NCI-H2227 treated with DMSO at 0.1 percent for 48 hours (cell line): ENCODE results near the gene ABHD4.
"Not testable (repeated sequence)": the region's sequence is repeated elsewhere in the genome, so short reads cannot be mapped to it uniquely, and the experiment has no call there.

Source experiments
- DNase-seq: peaks from one replicate; lab custom pipeline; 2025; lab: John Stamatoyannopoulos, UW

The ABHD4 gene

GRCh38 chr14:22589096-22589839, 8.8 kb upstream of the ABHD4 start, which contains the start of gene DAD1:
DAD1 (minus strand) TSS chr14:22589224; CDS start chr14:22589157, 67 bp downstream.
- DNase-seq, result peak; percentile 98

DNA sequence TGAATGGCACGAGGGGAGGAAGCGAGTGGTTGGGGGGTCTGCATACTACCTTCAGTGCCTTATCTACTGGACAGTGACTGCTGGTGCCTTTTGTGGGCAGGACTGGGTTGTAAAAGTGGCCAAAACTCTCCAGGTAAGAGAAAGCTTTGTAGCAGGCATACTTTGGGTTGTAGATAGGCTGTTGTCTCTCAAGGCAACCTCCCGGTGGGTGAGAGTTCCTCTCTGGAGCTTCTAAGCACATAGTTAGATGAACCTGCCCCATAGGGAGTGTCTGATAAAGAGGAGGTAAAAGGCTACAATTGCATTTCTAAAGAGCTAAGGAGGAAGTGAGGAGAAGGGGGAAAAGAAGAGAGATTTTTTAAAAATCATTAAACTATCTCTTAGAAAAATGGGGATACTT, 4.9 kb upstream of the ABHD4 start:
- DNase-seq, result no peak

DNA sequence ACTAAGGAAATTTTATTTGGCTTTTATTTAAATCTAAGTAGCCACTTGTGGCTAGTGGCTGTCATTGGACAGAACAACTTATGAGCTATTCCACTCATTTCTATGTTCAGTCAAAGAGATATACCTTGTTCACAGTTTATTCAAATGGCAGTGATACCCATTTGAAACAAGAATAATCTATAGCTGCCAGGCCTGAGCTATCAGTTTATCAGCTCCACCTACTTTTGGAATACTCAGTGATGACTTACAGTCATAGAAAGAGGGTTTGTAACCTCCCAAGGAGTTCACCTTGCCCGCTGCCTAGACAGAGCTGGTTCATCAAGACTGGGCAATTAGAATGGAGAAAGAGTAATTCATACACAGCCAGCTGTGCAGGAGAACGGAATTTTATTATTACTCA, 4.5 kb upstream of the ABHD4 start:
- no peak for DNase-seq

GRCh38 chr14:22594156-22594716, 3.9 kb upstream of the ABHD4 start:
- no peak for DNase-seq

- DNase-seq, result no peak
These were observed 1.7 kb upstream of the ABHD4 start for GRCh38 chr14:22596354-22596879.

- DNase-seq, result no peak
These were observed 835 bp upstream of the ABHD4 start for GRCh38 chr14:22597265-22597664.

- no peak for DNase-seq
These were observed 365 bp upstream of the ABHD4 start for GRCh38 chr14:22597771-22598098.

DNA sequence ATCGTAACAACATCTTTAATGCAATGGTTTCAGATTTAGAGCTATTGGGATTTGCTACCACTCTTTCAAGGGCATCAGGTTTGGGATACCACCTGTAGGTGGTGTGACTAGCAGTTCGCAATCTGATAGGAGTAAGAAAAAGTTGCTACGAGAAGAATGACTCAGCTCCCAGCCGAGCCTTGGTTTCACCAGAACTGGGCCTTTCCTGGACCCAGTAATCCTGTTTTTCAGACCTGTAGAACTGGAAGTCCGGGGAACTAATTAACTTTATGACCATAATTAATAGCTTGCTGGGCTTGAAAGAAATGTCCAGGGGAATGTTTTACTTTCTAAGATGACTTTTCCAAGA, 770 bp downstream of the ABHD4 start:
- peak; percentile 49 for DNase-seq

GRCh38 chr14:22599349-22599748, 1.2 kb downstream of the ABHD4 start:
- DNase-seq, result no peak

DNA sequence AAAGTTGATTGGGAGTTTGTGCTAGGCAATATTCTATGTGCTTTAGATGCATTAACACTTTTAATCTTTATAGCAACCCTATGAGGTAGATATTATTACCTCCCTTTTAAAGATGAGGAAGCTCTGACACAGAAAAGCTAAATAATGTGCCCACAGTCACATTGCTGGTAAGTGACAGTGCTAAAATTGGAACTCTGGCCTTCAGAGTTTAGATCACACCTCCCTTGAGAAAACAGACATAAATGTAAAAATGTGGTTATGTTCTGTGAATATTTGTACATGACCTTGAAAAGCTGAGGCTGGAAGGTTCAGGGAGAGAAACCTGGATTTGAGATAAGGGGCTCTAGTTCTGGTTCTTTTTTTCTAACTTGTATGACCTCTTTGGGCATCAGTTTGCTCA, 1.9 kb downstream of the ABHD4 start:
- no peak for DNase-seq

DNA sequence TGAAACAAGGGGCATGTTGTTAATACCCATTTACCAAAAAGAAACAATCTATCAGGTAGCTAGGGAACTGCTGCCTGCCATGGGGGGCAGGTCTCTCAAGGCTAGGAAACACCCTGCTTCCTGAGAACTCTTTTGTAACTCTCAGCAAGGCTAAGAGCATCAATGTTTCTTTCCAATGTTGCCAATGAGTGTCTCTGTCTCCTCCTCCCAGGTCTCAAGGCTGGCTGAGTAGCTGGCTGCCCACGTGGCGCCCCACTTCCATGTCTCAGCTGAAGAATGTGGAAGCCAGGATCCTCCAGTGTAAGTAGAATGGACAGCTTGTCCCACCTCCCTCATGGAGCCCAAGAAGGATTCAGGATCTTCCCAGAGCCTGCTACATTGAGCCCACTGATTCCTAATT, 3.4 kb downstream of the ABHD4 start:
- no peak for DNase-seq

DNA sequence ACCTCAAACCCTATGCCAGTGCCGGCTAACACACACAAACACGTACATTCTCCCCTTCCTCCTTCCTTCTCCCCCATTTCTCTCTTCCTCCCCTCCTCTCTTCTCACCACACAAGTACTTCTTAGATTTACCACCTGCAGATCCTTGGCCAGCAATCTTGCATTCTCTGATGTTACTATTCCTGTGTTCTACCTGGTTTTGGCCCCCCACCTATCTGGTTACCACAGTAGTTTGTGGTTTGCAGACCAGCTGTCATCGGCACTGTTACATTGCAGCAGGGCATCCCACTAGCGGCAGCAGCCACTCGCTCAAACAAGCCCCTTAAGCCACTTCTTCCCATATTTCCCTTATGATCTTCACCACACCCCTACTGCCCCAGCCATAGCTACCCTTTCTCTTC, 3.9 kb downstream of the ABHD4 start:
- no peak for DNase-seq

DNA sequence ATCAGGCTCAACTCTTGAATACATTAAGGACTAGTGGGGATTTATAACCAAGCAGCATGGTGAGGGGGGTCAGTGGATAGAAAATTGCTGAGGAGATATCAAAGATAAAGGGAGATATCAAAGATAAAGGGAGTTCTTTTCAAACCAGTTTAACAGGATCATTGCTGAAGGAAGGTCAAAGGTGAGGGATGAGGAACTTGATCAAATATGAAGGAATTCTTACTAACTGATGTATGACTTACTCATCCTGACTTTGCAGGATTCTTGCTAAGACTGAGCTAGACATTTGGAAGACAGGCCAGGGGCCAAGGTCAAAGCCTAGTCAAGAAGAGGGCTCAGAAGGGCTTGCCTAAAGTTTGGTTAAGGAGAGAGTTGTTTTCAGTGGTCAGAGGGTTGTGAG, 4.8 kb downstream of the ABHD4 start:
- no peak for DNase-seq

- no peak for DNase-seq
These were observed 8.3 kb downstream of the ABHD4 start for GRCh38 chr14:22606380-22606779.

DNA sequence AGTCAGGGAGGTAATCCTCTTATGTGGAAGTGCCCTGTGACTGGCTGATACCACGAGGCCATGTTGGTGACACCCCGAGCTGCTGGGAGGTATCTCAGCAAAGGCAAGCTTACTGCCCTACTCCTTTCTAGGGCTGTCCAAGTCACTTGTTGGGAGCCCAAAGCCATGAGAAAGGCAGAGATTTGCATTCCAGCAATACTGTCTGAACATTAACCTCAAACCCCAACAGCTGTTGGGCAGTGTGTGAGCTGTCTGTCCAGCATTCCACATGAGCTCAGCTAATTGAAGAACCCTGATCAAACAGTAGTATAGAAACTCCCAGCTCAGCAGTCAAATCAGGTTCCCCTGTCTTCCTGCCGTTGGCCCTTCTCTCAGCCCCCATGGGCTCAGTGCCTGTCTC, 9.2 kb downstream of the ABHD4 start:
- DNase-seq, result no peak

GRCh38 chr14:22610931-22611330, 12.8 kb downstream of the ABHD4 start:
- DNase-seq, result no peak

GRCh38 chr14:22613106-22613695, 15.1 kb downstream of the ABHD4 start:
- no peak for DNase-seq

GRCh38 chr14:22613736-22614239, 15.7 kb downstream of the ABHD4 start:
- DNase-seq, result no peak

DNA sequence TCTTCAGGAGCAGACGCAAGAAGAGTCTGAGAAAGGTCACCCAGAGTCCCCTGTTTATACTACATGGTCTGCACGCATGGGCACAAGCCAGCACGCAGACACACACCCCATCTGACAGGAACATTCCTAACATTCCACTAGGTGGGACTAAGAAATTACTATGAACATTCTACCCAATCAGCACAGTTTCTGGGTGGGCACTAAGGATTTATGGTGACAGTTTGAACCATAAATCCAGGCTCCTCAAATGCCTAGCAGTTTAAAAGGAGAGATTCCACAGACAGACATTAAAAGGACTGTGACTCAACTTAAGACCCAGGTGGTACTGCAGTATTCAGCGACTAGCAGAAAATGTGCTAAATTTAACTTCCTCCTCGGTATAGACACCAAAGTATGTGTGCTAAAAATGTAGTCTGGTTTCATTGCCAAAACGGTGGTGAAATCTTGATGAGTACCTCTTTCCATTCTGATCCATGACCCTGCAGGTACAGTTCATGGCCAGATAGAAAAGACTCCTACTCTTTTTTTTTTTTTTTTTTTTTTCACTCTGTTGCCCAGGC, 16.2 kb downstream of the ABHD4 start:
- DNase-seq, result no peak

- not testable (repeated sequence) for DNase-seq
These were observed 17.7 kb downstream of the ABHD4 start for GRCh38 chr14:22615765-22616164.

DNA sequence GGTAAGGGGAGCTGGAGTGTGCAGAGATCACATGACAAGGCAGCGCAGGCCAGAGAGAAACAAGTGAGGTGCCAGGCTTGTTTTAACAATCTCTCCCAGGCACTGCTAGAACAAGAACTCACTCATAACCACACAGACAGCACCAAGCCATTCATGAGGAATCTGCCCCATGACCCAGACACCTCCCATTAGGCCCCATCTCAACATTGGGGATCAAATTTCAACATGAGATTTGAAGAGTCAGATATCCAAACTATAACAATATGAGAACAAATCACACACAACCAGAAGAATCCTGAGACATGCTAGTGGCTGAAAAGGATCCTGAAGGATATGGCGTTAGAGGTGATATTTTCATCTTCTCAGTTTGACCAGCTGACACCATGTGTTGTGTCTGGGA, 24.2 kb downstream of the ABHD4 start:
- no peak for DNase-seq

DNA sequence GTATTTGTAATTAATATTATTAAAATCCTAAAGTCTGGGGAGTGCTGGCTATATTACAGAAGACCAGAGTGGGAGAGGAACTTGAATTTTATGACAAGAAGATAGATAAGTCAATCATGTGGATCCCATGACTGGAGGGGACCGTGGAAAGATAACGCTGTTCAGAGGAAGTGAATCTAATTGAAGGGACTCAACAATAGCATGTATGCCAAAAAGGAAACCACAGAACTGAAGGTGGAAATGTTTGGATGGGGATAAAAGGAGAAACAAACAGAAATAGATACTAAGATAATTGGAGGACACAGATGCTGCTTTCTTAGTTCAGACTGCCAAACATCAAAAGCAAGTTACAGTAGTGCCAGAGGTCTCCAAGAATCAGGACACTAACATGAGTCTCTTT, 24.9 kb downstream of the ABHD4 start:
- DNase-seq, result no peak

DNA sequence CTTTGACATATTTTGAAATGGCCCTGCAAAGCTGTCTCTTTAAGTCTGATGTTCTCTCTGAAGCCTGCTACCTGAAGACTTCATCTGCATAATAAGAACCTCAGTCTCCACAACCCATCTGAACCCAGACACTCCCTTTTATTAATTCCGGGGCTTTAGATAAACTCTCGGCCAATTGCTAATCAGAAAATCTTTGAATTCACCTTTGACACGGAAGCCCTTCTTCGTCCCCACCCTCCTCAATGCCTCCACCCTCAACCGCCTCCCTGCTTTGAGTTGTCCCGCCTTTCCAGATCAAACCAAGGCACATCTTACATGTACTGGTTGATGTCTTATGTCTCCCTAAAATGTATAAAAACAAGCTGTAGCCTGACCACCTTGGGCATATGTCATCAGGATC, 28.5 kb downstream of the ABHD4 start:
- DNase-seq, result no peak
